ENCODE measurements around the gene ACYP1.

Gene ACYP1

DNA sequence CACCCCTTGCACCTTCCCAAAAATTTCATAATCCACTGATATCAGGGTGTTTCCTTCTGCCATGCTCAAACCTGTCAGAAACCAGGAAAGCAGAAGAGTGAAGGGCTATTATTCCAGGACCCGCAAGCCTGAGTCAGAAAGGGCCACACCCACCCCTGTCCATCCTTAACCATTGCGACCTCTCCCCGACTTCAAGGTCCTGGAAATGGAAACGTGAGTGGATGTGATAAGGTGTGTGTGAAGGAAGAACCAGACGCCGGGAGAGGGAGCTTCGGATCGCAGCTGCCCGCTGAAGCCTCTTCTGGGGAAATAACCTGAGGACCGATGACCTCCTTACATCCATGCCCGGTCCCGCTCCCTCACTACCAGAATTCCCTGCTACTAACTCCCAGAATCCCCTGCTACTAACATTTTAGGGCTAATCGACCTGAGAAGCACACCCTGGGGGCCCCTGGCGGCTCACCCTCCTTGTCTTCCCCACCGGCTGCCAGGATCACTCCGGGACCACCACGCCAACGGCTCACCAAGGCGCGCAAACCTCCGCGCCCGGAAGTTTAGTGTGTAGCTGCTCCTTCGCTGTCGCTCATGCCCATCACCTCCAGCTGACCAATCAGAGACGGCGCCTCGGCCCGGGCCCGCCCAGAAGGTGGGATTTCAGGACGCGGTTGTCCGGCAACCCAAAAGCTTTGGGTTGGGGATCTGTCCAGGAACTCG lies at the start of gene ACYP1:
Gene ACYP1 (minus strand): TSS at position 534 of the 714 bp plus-strand sequence. CDS start 471 bp downstream, at position 63.
- peak; percentile 94 for DNase-seq (ENCODE audit: low spot score)
- TF ChIP-seq, protein P1, sequence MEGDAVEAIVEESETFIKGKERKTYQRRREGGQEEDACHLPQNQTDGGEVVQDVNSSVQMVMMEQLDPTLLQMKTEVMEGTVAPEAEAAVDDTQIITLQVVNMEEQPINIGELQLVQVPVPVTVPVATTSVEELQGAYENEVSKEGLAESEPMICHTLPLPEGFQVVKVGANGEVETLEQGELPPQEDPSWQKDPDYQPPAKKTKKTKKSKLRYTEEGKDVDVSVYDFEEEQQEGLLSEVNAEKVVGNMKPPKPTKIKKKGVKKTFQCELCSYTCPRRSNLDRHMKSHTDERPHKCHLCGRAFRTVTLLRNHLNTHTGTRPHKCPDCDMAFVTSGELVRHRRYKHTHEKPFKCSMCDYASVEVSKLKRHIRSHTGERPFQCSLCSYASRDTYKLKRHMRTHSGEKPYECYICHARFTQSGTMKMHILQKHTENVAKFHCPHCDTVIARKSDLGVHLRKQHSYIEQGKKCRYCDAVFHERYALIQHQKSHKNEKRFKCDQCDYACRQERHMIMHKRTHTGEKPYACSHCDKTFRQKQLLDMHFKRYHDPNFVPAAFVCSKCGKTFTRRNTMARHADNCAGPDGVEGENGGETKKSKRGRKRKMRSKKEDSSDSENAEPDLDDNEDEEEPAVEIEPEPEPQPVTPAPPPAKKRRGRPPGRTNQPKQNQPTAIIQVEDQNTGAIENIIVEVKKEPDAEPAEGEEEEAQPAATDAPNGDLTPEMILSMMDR (IDR thresholded peaks at IDR 0.05; ENCODE audit: extremely low read depth, missing control alignments), result no peak

DNA sequence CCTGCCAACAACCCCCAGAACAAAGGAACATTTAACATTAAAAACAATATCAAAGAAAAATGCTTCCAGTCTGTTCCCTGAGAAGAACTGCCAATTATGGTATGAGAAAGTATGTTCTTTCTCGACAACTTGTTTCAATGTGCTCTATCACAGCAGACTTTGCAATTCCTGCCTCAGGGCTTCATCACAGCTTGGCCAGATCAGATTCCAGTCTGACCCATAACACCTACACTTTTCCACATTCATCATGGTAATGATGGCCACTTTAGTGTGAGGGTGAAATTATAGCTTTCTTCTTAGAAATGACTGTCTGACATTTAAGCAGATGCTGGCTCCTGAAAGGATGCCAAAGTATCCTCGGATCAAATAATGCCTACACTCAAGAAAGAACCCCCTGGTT lies 46.1 kb upstream of the ACYP1 start:
- DNase-seq (ENCODE audit: low spot score), result no peak
- TF ChIP-seq, protein P1 (IDR thresholded peaks at IDR 0.05; ENCODE audit: extremely low read depth, missing control alignments), result no peak

DNA sequence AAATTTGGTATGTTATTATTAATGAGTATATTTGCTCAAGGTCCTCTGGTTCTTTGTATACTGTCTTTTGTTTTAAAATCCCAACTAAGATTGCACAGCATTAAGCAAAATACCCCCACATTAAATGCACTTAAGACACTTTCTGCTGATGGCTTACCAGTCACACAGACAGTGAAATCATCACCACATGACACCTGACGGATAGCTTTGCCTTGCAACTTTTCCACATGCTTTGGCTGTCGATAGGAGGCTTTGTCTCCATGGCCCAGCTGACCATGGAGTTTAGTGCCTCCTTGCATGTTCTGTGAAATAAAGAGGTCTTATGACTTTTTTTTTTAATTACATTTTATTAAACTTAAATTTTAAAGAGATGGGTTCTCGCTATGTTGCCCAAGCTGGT lies 43.4 kb upstream of the ACYP1 start:
- TF ChIP-seq, protein P1 (IDR thresholded peaks at IDR 0.05; ENCODE audit: extremely low read depth, missing control alignments), result no peak

DNA sequence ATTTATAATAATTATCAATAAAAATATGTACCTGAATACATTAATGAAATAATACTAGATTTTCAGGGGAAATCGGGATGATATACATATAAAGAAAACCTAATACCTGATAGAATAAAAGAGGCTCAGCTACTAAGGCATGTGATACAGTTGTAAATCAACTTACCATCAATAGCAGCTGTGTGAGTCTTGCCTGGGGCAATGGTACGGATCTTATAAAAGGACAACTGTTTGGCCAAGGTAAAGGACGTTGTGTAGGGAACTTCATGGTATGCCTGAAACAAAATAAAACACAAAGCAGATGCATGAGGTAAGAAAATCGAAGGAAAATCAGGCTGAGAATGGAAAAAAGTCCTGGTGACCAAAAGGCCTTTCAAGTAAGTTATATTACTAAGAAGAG lies 37.7 kb upstream of the ACYP1 start:
- TF ChIP-seq, protein P1 (IDR thresholded peaks at IDR 0.05; ENCODE audit: extremely low read depth, missing control alignments), result no peak
- DNase-seq (ENCODE audit: low spot score), result no peak

More for the DNA sequence above, 43.4 kb upstream of the ACYP1 start:
- no peak for DNase-seq (ENCODE audit: low spot score)

DNA sequence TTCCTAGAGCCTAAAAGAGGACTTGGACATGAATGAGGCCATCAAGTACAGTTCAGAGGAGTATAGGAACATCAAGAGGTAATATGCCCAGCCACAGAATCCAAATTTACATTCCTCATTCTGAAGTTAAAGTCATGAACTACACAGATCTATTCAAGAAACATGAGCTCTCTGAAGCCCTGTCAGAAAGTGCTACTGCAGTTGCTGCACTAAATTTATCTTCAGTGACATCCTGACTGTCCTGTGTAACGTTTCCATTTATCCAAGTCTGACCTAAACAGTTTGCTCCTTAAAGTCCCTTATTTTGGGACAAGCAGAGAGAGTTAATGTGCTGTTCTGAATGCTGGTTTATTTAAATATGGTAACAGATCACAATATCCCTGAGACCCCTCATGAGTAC lies 34.9 kb upstream of the ACYP1 start:
- no peak for DNase-seq (ENCODE audit: low spot score)
- TF ChIP-seq, protein P1 (IDR thresholded peaks at IDR 0.05; ENCODE audit: extremely low read depth, missing control alignments), result no peak

DNA sequence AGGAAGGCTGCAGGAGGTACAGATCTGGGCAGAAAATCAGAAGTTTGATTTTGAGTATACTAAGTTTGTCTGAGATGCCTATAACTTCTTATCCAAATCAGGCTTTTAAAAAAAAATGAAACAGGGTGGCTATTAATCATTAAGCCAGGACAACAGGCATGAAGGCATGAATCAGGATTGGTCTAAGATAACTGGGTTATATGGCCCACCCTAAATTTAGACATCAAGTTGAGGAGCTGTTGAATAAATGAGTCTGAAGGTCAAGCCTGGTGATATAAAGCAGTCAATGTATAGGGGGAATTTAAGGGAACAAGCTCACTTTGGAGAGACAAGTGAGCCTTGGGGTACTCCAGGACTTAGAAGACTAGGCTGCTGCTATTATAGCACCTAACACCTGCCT lies 34.4 kb upstream of the ACYP1 start:
- no peak for DNase-seq (ENCODE audit: low spot score)
- TF ChIP-seq, protein P1 (IDR thresholded peaks at IDR 0.05; ENCODE audit: extremely low read depth, missing control alignments), result no peak

DNA sequence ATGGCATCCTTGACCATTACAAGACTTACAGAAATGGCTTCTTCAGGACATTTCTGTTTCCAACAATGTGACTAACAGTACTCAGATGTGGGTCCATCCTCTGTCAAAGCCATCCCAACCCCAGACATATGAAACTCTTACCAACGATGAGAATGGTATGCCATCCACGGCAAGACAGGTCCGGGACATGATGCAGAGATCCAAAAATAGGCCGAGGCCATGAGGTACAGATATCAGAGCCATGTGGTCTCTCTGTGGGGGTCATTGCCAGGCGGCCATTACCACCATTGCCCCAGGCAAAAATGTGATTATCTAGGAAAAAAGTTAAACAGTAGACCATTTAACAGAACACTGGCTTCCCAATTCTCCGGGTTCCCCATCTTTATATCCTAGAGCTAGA lies 33.1 kb upstream of the ACYP1 start:
- no peak for DNase-seq (ENCODE audit: low spot score)
- TF ChIP-seq, protein P1 (IDR thresholded peaks at IDR 0.05; ENCODE audit: extremely low read depth, missing control alignments), result no peak

Measured in GM20000 (cell line).